Measurements from ENCODE around the gene TTLL7. TPM values are rescaled to one million over a fixed set of nuclear protein-coding genes. Genes with fewer than 3 reads are reported as not detected.

The TTLL7 gene
- total RNA-seq, 3 donors from 2014 or later = 6.7 to 15.1 (median 10.8) TPM

DNA sequence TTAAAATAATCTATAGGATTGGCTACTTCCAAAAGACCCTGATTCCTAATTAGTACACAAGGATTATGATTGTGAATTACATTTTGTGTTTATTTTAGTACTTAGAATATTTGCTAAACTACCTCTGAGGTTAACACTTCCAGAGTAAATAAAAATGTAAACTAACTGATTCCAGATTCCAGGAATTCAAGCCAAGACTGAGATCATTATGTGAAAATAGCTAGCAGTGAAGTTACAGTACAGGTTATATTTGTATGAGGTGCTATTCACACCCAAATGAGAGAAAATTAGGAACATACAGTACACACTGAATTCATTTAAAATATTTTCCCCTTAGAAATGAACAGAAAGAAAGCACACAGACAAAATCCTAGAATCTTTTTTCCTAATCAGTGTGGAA, 28.8 kb downstream of the TTLL7 start:
- no peak for DNase-seq (ENCODE audit: low spot score in 2 of 2)
- intact Hi-C loops (cut with DNase I; ENCODE audit: low total_unique reads) = no loop called here
- Histone ChIP-seq H3K27me3 (no peaks in the 10 kb centered on the region), H3K36me3 (no peaks in the 10 kb centered on the region), H3K27ac (no peak overlapping the region), H3K9me3 (no peaks in the 10 kb centered on the region), H3K4me3 (no peak overlapping the region), H3K4me1 (no peaks in the 10 kb centered on the region)
- TF ChIP-seq POLR2AphosphoS5 (IDR thresholded peaks at IDR 0.05) = no peak
- no peak for TF ChIP-seq POLR2A (IDR thresholded peaks at IDR 0.05)
- TF ChIP-seq, protein P1, sequence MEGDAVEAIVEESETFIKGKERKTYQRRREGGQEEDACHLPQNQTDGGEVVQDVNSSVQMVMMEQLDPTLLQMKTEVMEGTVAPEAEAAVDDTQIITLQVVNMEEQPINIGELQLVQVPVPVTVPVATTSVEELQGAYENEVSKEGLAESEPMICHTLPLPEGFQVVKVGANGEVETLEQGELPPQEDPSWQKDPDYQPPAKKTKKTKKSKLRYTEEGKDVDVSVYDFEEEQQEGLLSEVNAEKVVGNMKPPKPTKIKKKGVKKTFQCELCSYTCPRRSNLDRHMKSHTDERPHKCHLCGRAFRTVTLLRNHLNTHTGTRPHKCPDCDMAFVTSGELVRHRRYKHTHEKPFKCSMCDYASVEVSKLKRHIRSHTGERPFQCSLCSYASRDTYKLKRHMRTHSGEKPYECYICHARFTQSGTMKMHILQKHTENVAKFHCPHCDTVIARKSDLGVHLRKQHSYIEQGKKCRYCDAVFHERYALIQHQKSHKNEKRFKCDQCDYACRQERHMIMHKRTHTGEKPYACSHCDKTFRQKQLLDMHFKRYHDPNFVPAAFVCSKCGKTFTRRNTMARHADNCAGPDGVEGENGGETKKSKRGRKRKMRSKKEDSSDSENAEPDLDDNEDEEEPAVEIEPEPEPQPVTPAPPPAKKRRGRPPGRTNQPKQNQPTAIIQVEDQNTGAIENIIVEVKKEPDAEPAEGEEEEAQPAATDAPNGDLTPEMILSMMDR (IDR thresholded peaks at IDR 0.05) = no peak

DNA sequence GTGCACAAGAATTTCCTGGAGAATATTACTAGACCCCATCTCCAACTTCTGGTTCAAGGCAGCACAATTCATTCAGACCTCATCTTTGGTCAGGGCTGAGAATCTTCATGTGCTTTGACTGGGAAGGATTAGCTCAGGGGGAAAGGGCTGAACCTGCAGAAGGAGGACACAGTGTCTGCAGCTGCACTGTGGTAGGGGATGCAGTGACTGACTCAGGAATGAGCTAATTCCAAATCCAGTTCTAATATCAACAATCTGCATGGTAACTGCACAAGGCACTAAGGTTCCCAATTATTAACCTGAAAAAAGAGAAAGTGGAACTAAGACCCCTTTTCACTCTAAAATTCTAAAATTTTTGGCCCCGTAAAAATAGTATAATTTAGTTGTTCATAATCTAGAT, 31.6 kb downstream of the TTLL7 start:
- intact Hi-C loops (cut with DNase I; ENCODE audit: low total_unique reads) = no loop called here
- TF ChIP-seq POLR2AphosphoS5 (IDR thresholded peaks at IDR 0.05) (no peak), POLR2A (IDR thresholded peaks at IDR 0.05) (no peak)
- TF ChIP-seq, protein P1 (IDR thresholded peaks at IDR 0.05) = no peak
- Histone ChIP-seq H3K36me3 (no peaks in the 10 kb centered on the region), H3K4me1 (no peaks in the 10 kb centered on the region), H3K4me3 (no peak overlapping the region), H3K9me3 (no peaks in the 10 kb centered on the region), H3K27ac (no peak overlapping the region), H3K27me3 (no peaks in the 10 kb centered on the region)
- DNase-seq (ENCODE audit: low spot score in 2 of 2) = no peak

DNA sequence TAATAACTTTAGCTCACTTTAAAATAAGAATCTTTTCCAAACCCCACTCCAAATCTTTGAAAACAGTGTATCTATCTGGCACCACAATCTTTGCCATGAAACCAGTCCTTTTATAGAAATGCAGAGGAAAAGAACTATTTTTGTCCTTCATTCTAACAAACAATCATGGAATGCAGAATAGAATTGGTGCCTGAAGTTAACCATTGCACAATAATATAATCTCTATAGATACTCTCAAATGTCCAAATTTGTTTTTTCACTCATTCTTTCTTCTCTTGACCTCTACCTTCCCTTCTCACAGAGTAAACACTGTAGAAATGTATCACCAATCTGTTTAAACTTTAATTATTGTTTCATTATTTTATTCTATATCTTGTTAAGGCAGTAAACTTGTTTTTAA, 34.8 kb downstream of the TTLL7 start:
- no peaks in the 10 kb centered on the region for H3K4me1 ChIP-seq
- no peak for TF ChIP-seq POLR2AphosphoS5 (IDR thresholded peaks at IDR 0.05)
- TF ChIP-seq, protein P1 (IDR thresholded peaks at IDR 0.05) = no peak
- no peak for TF ChIP-seq POLR2A (IDR thresholded peaks at IDR 0.05)
- intact Hi-C loops (cut with DNase I; ENCODE audit: low total_unique reads) = no loop called here
- no peak overlapping the region for H3K4me3 ChIP-seq
- DNase-seq (ENCODE audit: low spot score in 2 of 2) = no peak
- H3K9me3 ChIP-seq = no peaks in the 10 kb centered on the region
- H3K36me3 ChIP-seq = no peaks in the 10 kb centered on the region
- H3K27me3 ChIP-seq = no peaks in the 10 kb centered on the region
- H3K27ac ChIP-seq = no peak overlapping the region

DNA sequence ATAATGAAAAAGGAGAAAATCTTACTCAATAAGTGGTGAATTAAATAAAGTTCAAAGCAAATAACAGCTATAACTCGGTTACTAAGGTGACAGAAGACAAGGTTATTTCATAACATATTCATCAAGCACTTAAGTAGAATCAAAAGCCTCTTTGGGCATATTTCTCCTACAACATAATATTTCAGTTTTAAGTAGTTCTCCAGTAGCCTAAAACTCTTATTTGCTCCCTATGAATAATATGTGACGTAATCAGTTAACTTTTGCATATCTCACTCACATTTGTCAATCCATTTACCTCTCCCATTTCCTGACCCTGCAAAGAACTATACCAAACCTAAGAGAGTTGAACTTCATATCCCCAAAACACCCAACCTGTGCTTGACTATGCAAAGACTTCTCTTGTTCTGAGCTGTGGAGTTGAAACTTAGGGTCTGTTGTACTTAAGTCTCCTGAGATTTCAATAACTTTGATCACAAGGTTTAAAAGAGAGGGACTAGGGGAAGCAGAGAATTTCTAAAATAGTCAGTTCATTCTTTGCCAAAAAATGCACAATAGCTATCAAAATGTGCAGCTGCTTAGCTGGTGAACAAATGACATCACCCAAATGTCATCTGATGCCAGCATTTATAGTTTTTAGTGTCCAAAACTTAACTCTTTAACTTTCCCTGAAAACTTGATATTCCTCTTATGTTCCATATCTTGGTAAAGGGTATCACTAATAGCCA, 37.2 kb downstream of the TTLL7 start:
- intact Hi-C loops (cut with DNase I; ENCODE audit: low total_unique reads) = no loop called here
- Histone ChIP-seq H3K36me3 (no peaks in the 10 kb centered on the region), H3K9me3 (no peaks in the 10 kb centered on the region), H3K27ac (no peak overlapping the region), H3K27me3 (no peaks in the 10 kb centered on the region), H3K4me1 (no peaks in the 10 kb centered on the region), H3K4me3 (no peak overlapping the region)
- no peak for TF ChIP-seq POLR2A (IDR thresholded peaks at IDR 0.05)
- no peak for TF ChIP-seq POLR2AphosphoS5 (IDR thresholded peaks at IDR 0.05)
- TF ChIP-seq, protein P1 (IDR thresholded peaks at IDR 0.05) = no peak
- DNase-seq (ENCODE audit: low spot score in 2 of 2) = no peak

DNA sequence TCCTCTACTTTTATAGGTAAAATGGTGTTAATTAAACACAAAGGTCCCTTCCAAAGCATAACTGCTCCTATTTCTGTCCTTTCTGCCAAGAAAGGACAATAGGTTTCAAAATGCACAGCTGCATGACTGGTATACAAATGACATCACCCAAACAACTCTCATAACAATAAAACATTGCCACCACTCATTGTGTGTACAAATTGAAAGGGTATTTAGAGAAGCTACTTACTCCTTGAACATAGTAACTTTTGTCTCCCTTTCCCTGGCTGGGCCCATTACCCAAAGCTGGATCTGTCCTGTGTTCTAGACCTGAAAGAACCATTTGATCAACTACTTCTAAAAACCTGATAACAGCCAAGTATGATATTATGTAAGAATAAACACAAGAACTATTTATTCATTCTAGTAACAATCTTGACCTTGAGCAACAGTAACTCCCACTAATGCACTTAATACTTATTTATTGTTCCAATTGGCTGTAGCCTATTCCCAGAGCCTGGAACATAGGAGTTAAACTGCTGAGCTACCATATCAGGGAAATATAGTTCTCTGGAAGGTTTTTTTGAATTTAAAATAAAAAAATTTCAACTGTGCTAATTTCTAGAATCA, 38.2 kb downstream of the TTLL7 start:
- Histone ChIP-seq H3K36me3 (no peaks in the 10 kb centered on the region), H3K27ac (no peak overlapping the region), H3K4me1 (no peaks in the 10 kb centered on the region), H3K4me3 (no peak overlapping the region), H3K9me3 (no peaks in the 10 kb centered on the region), H3K27me3 (no peaks in the 10 kb centered on the region)
- intact Hi-C loops (cut with DNase I; ENCODE audit: low total_unique reads) = no loop called here
- no peak for DNase-seq (ENCODE audit: low spot score in 2 of 2)
- TF ChIP-seq, protein P1 (IDR thresholded peaks at IDR 0.05) = no peak
- no peak for TF ChIP-seq POLR2A (IDR thresholded peaks at IDR 0.05)
- no peak for TF ChIP-seq POLR2AphosphoS5 (IDR thresholded peaks at IDR 0.05)
